Islet of Langerhans (tissue), 1 donor: ENCODE measurements around the gene DDX56.
"Not testable (repeated sequence)": the region's sequence is repeated elsewhere in the genome, so short reads cannot be mapped to it uniquely, and the experiment has no call there.

Experiments used
- FAIRE-seq: peaks from one replicate; lab custom pipeline; 2011; peaks lifted over from hg19 to GRCh38; lab: Jason Lieb, UNC

DDX56 gene

DNA sequence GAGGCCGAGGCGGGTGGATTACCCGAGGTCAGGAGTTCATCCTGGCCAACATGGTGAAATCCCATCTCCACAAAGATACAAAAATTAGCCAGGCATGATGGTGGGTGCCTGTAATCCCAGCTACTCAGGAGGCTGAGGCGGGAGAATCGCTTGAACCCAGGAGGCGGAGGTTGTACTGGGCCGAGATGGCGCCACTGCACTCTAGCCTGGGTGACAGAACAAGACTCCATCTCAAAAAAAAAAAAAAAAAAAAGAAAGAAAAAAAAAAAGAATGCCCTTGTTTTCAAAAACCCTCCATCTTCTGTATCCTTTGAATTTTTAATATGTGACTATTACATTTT is 11.1 kb downstream of the DDX56 start:
- FAIRE-seq, result not testable (repeated sequence)

GRCh38 chr7:44561962-44562621 is 11.6 kb downstream of the DDX56 start:
- FAIRE-seq, result no peak

DNA sequence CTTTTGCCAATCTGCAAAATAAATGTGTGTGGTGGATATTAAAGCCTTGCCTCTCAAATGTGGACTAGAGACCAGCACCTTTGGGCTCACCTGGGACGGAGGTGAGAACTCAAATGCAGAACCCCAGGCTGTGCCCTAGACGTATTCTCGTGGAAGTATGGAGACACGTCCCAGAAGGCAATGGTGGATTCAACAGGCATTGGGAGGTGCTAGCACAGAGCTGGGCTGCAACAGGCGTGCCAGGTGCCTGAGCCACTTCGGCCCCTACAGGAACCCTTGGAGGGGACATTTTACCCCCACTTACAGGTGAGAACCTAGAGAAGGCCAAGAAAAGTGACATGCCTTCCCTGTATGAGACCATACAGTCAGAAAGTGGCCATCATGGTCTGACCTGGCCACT is 12.2 kb downstream of the DDX56 start:
- no peak for FAIRE-seq

DNA sequence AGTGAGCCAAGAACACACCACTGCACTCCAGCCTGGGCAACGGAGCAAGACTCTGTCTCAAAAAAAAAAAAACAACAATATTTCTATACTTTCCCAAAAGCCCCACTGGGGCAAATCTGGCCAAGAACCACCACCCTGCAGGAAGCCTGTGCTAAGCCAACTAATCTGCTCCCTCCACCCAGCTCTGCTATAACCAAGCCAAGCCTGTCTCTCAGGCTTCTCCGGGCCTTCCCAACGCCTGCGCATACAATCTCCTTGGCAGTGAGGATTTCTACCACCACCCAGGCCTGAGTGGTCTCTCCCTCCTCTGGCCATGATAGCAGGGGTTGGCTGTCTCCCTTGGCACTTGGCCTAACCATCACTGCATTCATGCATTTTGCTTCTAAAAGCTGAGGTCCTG is 14.2 kb downstream of the DDX56 start:
- FAIRE-seq, result no peak

DNA sequence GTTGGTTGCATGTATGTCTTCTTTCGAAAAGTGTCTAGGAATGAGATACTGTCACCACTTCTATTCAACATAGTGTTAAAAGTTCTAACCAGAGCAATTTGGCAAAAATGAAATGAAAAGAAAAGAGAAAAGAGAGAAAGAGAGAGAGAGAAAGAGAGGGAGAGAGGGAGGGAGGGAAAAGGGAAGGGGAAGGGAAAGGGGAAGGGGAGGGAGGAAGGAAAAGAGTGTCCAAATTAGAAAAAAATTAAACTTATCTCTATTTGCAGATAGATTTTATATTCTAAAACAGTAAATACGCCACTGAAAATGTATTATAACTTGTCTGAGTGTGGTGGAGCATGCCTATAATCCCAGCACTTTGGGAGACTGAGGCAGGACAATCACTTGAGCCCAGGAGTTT is 16.2 kb downstream of the DDX56 start:
- no peak for FAIRE-seq

GRCh38 chr7:44555350-44555749 is 18.4 kb downstream of the DDX56 start:
- no peak for FAIRE-seq

- FAIRE-seq, result not testable (repeated sequence)
Observed at GRCh38 chr7:44552473-44553005, 21.2 kb downstream of the DDX56 start.

- no peak for FAIRE-seq
Observed at GRCh38 chr7:44549457-44549856, 24.3 kb downstream of the DDX56 start.

- FAIRE-seq, result no peak
Observed at GRCh38 chr7:44548893-44549292, 24.8 kb downstream of the DDX56 start.

- FAIRE-seq, result no peak
Observed at GRCh38 chr7:44547536-44548231, 26.0 kb downstream of the DDX56 start.

- FAIRE-seq, result no peak
Observed at GRCh38 chr7:44541876-44542610, 31.7 kb downstream of the DDX56 start.

DNA sequence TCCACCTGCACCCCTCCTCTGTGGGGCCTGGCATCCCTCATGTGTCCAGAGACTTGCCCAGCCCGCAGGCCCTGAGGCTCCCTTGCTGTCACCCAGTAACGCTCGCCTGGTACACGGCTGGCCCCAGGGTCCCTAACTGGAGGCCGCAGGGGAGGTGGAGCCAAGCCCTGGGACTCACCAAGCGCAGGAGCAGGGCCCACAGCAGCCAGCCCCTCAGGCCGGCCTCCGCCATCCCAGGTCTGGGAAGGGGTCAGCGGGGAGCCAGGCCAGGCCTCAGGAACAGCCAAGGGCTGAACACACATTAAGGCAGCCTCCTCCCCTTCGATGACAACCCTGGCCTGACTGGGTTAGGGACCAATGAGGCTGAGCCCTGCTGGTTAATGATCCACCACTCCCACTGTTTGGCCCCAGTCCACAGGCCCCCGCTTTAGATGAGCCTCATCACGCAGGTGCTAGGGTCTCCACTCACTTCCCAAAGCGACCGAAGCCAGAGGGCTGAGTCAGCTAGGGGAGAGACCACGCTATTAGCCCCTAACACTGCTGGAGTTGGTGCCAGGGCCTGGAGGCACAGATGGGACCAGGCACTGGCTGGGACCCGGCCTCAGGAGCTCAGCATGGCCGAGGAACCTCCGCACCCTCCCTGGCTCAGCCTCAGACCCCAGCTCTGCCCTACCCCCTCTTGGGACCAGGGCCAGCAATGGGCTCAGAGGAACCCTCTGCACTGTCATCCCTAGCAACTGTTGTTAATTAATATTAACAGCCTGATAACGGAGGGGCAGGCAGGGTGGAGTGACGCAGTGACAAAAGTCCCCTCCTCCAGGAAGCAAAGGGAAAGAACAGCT is 32.5 kb downstream of the DDX56 start, which contains the start of gene NPC1L1:
Gene NPC1L1, minus strand, starts transcription at position 303 of the 842 bp plus-strand sequence. Its CDS starts 71 bp downstream, at position 232.
- FAIRE-seq, result no peak

- FAIRE-seq, result no peak
Observed at GRCh38 chr7:44540592-44541027, 33.1 kb downstream of the DDX56 start.

DNA sequence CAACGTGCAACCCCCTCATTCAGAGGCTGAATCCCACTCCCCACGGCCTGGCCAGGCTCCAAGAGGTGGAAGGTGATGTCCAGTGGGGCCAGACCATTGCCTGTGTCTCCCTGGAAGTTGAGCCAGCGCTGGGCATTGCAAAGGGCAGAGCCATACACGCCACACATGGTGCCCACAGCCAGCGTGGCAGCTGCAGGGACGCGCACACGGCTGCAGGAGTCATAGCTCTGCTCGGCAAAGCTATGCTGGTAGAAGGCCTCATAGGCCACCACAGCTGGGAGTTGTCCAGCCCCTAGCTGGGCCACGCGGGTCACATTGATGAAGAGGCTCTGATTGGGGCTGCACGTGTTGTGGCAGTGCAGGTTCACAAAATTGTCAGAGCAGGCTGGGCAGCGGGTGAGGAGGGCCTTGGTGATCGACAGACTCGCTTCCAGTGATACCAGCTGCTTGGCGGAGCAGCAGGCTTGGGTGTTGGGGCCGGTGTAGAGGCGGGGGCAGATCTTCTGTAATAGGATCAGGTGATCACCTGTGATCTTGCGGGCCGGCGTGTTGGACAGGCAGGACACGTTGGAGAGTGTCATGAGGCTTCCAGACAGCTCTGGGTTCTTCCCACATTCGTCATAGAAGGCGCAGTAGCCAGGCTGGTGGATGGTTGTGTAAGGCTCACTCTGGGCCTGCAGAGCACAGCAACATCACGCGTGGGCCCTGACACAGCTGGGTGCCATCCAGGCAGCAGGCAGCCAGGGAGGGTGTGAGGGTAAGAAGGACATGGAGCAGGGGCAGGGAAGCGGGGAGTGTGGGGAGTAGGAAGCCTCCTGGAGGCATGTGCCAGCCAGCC is 33.8 kb downstream of the DDX56 start:
- FAIRE-seq, result no peak

- FAIRE-seq, result no peak
Observed at GRCh38 chr7:44538798-44539668, 34.7 kb downstream of the DDX56 start.

DNA sequence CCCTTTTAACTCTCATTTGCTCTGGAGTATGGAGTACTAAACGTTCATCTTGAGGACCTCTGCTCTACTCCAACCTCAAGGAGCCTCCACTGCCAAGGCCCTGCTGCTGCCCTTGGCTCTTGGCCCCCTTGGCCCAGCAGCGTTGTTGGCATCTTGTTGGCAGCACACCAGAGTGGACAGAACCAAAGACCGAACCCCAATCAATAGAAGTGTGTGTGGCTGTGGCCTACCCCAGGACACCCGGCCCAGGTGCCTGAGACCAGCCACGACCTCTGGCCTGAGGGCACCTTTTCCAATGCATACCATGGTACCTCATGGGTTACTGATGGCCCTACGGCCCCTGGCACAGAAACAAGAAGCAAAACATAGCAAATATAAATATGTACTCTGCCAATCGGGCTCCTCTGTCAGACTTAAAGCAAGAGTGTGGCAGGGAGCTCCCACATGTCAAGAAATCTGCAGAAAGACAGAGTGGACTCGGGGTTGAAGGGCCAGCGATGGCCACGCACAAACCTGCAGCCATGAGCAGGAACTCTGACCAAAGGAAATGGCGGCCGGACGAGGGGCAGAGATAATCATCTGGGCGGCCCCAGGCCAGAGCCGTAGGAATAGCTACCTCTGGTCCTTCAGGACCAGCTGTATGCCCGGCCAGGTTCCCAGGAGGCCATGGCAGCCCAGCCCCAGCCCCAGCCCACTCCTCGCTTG is 35.5 kb downstream of the DDX56 start:
- FAIRE-seq, result no peak

GRCh38 chr7:44537442-44537841 is 36.3 kb downstream of the DDX56 start:
- no peak for FAIRE-seq

DNA sequence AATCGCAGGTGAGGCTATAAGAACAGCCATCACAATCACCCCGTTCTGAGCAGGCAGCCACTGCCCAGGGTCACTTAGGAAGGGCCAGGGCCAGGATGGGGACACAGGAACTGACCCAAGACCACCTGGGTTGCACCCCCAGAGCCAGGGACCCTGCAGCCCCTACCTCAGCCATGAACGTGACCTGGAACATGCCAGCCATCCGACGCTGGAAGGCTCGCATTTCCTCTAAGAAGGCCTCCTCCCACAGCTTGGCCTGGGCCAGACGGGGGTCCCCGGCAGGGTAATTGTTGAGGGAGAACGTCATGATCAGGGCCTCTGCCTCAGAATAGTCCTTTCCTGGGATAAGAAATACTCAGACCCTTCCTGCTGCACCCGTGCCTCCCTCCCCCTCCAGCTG is 37.6 kb downstream of the DDX56 start:
- no peak for FAIRE-seq

GRCh38 chr7:44535348-44536064 is 38.2 kb downstream of the DDX56 start:
- no peak for FAIRE-seq
